GM12878 (cell line): ENCODE measurements around the gene GJC3. TPM values are rescaled to one million over a fixed set of nuclear protein-coding genes. Genes with fewer than 3 reads are reported as not detected.
A peak's percentile ranks its signal among the peaks of the same experiment; 100 is the strongest.

ENCODE experiments used
- ATAC-seq: fragments of 200-7000 bp; cut with Tn5 transposase; 3 replicates; pipeline ENCODE4 v1.9.1; 2020; ENCODE audit warnings: mild to moderate bottlenecking, moderate library complexity
- BruUV-seq: library from RNA; stranded (reverse); fragments of 400-500 nt; replicated peaks from 2 replicates; lab custom pipeline; 2021; lab: Mats Ljungman, UMichigan
- CTCF ChIA-PET: fragments of 300-600 bp; sonication (Branson Sonifier 250); formaldehyde crosslinking; extraction: SDS; loops from one replicate; lab custom pipeline; 2021; ENCODE audit warnings: inconsistent platforms; lab: Yijun Ruan, JAX
- POLR2A ChIA-PET: fragments of 350-600 bp; formaldehyde crosslinking; extraction: SDS; loops from one replicate; lab custom pipeline; 2021; ENCODE audit warnings: inconsistent platforms; lab: Charles Lee
- RAD21 ChIA-PET: fragments of 300-600 bp; sonication (Branson Sonifier 250); formaldehyde crosslinking; loops from one replicate; lab custom pipeline; 2023; ENCODE audit warnings: antibody characterized with exemption; ENCODE audit not compliant: unreplicated experiment; lab: Charles Lee
- SMC1A ChIA-PET: fragments of 300-600 bp; sonication (Branson Sonifier 250); formaldehyde crosslinking; loops from one replicate; lab custom pipeline; 2023; ENCODE audit not compliant: unreplicated experiment, uncharacterized antibody; lab: Charles Lee
- DNase-seq: peaks from one replicate; pipeline ENCODE4 v3.0.0-alpha.2; 2011; ENCODE audit warnings: low read depth, low spot score
- FAIRE-seq: peaks from 3 replicates; lab custom pipeline; 2011; peaks lifted over from hg19 to GRCh38; lab: Jason Lieb, UNC
- H2AFZ ChIP-seq: 2 replicates; pipeline ENCODE4 v1.6.0; 2011; ENCODE audit warnings: low read depth, low read length, control low read depth; ENCODE audit not compliant: control insufficient read depth
- H3K27ac ChIP-seq: 2 replicates; pipeline ENCODE4 v1.5.1; 2011; ENCODE audit warnings: control low read depth; ENCODE audit not compliant: control insufficient read depth, insufficient read depth
- H3K27me3 ChIP-seq, 2 experiments: replicated peaks in 1 of 2; 2 replicates each; pipeline versions ENCODE4 v1.6.0 to v1.6.1; 2011; ENCODE audit warnings: low read length in 1 of 2; ENCODE audit not compliant: control insufficient read depth in 2 of 2, insufficient read depth in 2 of 2
- H3K36me3 ChIP-seq, 2 experiments: 2 replicates each; pipeline ENCODE4 v1.5.1; 2011; ENCODE audit warnings: low read length in 1 of 2; ENCODE audit not compliant: control insufficient read depth in 2 of 2, insufficient read depth in 2 of 2
- H3K4me1 ChIP-seq: 2 replicates; pipeline ENCODE4 v1.6.1; 2011; ENCODE audit warnings: mild to moderate bottlenecking, low read length, moderate library complexity, mixed read lengths; ENCODE audit not compliant: control insufficient read depth, insufficient read depth
- H3K4me2 ChIP-seq: 2 replicates; pipeline ENCODE4 v1.6.0; 2011; ENCODE audit warnings: control low read depth; ENCODE audit not compliant: control insufficient read depth, insufficient read depth
- H3K4me3 ChIP-seq: fragments of 200-600 bp; sonication (generic); 2 replicates; pipeline ENCODE4 v1.5.1; 2016
- H3K79me2 ChIP-seq: 2 replicates; pipeline ENCODE4 v1.6.0; 2011; ENCODE audit warnings: low read length; ENCODE audit not compliant: control insufficient read depth, insufficient read depth
- H3K9ac ChIP-seq: 2 replicates; pipeline ENCODE4 v1.8.0; 2011; ENCODE audit warnings: low read length, control low read depth, mixed read lengths; ENCODE audit not compliant: control insufficient read depth, insufficient read depth
- H3K9me3 ChIP-seq: replicated peaks from 3 replicates; pipeline ENCODE4 v1.5.1; 2011; ENCODE audit warnings: mild to moderate bottlenecking, low read length; ENCODE audit not compliant: control insufficient read depth, insufficient read depth
- H4K20me1 ChIP-seq: 2 replicates; pipeline ENCODE4 v1.6.0; 2011; ENCODE audit not compliant: control insufficient read depth, insufficient read depth
- ATF7 ChIP-seq: fragments of 450-650 bp; IDR thresholded peaks from 2 replicates; pipeline ENCODE4 v1.6.1; 2016; ENCODE audit warnings: low read depth, mild to moderate bottlenecking
- JUNB ChIP-seq: IDR thresholded peaks from 2 replicates; pipeline ENCODE4 v1.6.1; 2016; ENCODE audit warnings: antibody characterized with exemption, mild to moderate bottlenecking
- RAD21 ChIP-seq: IDR thresholded peaks from 2 replicates; pipeline ENCODE4 v1.6.1; 2011; ENCODE audit warnings: mild to moderate bottlenecking, low read depth, low read length, moderate library complexity; ENCODE audit not compliant: insufficient read depth
- RUNX3 ChIP-seq: IDR thresholded peaks from 2 replicates; pipeline ENCODE4 v1.6.1; 2012; ENCODE audit warnings: low read length, inconsistent platforms
- SIN3A ChIP-seq: IDR thresholded peaks from 2 replicates; pipeline ENCODE4 v1.6.1; 2012; ENCODE audit warnings: low read depth, low read length, improper control_type of control experiment
- ZNF274 ChIP-seq: IDR thresholded peaks from one replicate; pipeline ENCODE4 v1.8.0; 2011; ENCODE audit not compliant: insufficient read length, insufficient read depth
- ZNF384 ChIP-seq: IDR thresholded peaks from 2 replicates; pipeline ENCODE4 v1.6.1; 2012; ENCODE audit warnings: low read depth, mild to moderate bottlenecking, low read length, improper control_type of control experiment, borderline replicate concordance
- WGBS: methylation state at CpG from one replicate; pipeline ENCODE4 v1.1.6; 2016; ENCODE audit warnings: low lambda C conversion rate; ENCODE audit not compliant: insufficient replicate concordance, insufficient coverage; ENCODE audit errors: missing lambda C conversion rate; 5-methylcytosine and 5-hydroxymethylcytosine counted together
- in situ Hi-C: fragments of 300-500 bp; cut with MboI; formaldehyde crosslinking; loops from 9 replicates; pipeline ENCODE4 v1.14.3; 2018; ENCODE audit warnings: mixed read lengths
- intact Hi-C: fragments of 100-400 bp; cut with micrococcal nuclease; formaldehyde crosslinking; loops from one replicate; pipeline ENCODE4 v1.14.2; 2022; ENCODE audit not compliant: unreplicated experiment
- polyA plus RNA-seq, 11 experiments: library from polyadenylated mRNA; depleted of rRNA in 4 of 11; unstranded in 6 of 11; stranded (reverse) in 5 of 11; fragments of >200 nt; fragmentation: Nextera tagmentation in 4 of 11; fragmentation: Illumina TruSeq in 1 of 11; extraction: Ambion mirVana in 4 of 11; extraction: Trizol in 1 of 11; gene quantifications; 1 replicate in 1 of 11; 2 replicates in 10 of 11; pipeline versions ENCODE4 v1.2.1 to v1.2.3, GENCODE V29; 2011 to 2016; ENCODE audit warnings: inconsistent platforms in 2 of 11, missing spikeins in 2 of 11, low read depth in 1 of 11
- total RNA-seq, 4 experiments: library from RNA; depleted of rRNA in 3 of 4; stranded (reverse); fragments of >200 nt in 3 of 4; fragmentation: Illumina TruSeq in 1 of 4; extraction: Trizol in 1 of 4; gene quantifications; 2 replicates each; pipeline versions ENCODE4 v1.2.1 to v1.2.3, GENCODE V29; 2013 to 2021
- TF ChIP-seq, protein P1 (sequence below): fragments of 150-350 bp; IDR thresholded peaks from 2 replicates; pipeline ENCODE4 v1.6.1; 2014; ENCODE audit warnings: mild to moderate bottlenecking, low read depth, low read length

GJC3 gene
- total and polyA plus RNA-seq, 10 of the 15 experiments (the other 5 are each of a cell fraction or from before 2014, with no cell fraction given): 0.06 to 0.18 (median 0.09) TPM; not detected in 6

DNA sequence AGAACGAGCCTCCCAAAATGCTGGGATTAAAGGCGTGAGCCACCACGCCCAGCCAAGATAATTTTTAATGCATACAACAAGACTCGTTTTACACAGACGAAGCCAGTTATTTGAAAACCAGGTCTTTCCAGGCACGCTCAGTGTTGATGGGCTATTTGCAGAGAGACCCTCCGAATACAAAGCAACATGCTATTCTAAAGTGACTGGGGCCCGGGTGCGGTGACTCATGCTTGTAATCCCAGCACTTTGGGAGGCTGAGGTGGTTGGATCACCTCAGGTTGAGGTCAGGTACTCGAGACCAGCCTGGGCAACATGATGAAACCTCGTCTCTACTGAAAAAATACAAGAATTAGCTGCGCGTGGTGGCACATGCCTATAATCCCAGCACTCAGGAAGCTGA, 47.2 kb upstream of the GJC3 start:
- TF ChIP-seq JUNB (no peak), RUNX3 (no peak), ATF7 (no peak)
- TF ChIP-seq, all 136 proteins: peak for 0
- in situ Hi-C loops: no loop called here
- Histone ChIP-seq H3K4me1 (no peaks in the 10 kb centered on the region), H3K4me2 (no peak overlapping the region), H3K36me3 (no peaks in the 10 kb centered on the region), H3K4me3 (no peak overlapping the region), H3K9me3 (no peaks in the 10 kb centered on the region), H2AFZ (no peak overlapping the region), H3K79me2 (no peaks in the 10 kb centered on the region), H4K20me1 (no peaks in the 10 kb centered on the region), H3K27ac (no peak overlapping the region), H3K27me3 (no peaks in the 10 kb centered on the region), H3K9ac (no peak overlapping the region)
- WGBS: 42% methylated on average over 13 of the region's 13 CpGs
- DNase-seq (no peak), ATAC-seq (no peak), FAIRE-seq (no peak)
- ChIA-PET CTCF (interaction anchor here (0.8 to 7.3 kb wide), 6 partner anchors 14 to 154 kb away, joined by 3 to 66 read pairs (median 4); no protein-coding TSS in a partner anchor), RAD21 (interaction anchor here (1.3 kb wide), 1 partner anchor 152 kb away, joined by 5 read pairs; no protein-coding TSS in a partner anchor), SMC1A (interaction anchor here (1.4 to 1.6 kb wide), 2 partner anchors 63 to 153 kb away, joined by 5 read pairs; no protein-coding TSS in a partner anchor), POLR2A (interaction anchor here (0.6 kb wide), 1 partner anchor 18 kb away, joined by 6 read pairs; no protein-coding TSS in a partner anchor)
- BruUV-seq: no TSS peak
- intact Hi-C loops: loop anchor here (5.0 kb wide), 2 partner anchors 64 to 151 kb away; partner anchors contain the start of gene MBLAC1

DNA sequence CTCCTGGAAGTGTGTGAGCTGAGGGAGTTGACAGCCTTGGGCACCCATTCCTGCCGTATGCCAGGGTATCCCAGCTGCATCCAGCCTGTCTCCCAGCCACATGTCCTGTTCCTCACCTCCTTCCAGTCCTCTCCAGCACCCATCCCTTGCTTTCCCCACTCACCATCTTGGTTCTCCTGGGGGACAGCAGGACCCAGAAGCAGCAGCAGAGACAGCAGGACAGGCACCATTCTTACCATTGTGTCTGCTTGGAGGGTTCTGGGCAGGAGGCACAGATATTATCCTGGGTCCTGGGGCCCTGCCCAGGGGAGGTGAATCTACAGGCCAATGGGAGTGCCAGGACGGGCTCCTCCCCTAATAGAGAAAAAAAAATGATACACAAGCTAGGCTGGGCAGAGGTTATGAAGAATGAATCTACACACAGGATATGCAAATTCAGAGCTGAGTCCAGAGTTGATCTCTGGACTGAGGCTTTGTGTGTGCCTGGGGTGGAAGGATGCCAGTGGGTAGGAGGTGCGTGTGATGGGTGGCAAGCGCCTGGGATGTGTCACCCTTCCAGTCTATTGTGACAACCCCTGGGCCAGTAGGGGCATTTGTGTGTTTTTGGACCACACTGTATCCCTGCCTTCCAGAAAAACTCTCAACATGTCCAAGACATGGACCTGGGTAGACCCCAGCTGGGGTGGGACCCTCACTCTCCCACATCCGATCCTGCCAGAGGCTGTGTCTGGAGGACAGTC, 46.5 kb upstream of the GJC3 start, which contains the start of gene AZGP1:
AZGP1 (minus strand) TSS at position 250 of the 740 bp plus-strand sequence; CDS start at position 239, 11 bp downstream.
- BruUV-seq: no TSS peak
- DNase-seq (no peak), FAIRE-seq (no peak)
- H3K79me2 ChIP-seq: no peaks in the 10 kb centered on the region
- no peaks in the 10 kb centered on the region for H3K27me3 ChIP-seq
- WGBS: 10% methylated on average over 5 of the region's 5 CpGs
- in situ Hi-C loops: no loop called here
- RAD21 ChIA-PET: no interaction called here
- no peak within 1 kb of the TSS for H3K4me3 ChIP-seq
- TF ChIP-seq ZNF384 (peak; percentile 24; the same call in 1 of the 2 replicates), RAD21 (no peak), SIN3A (no peak), ZNF274 (no peak)
- TF ChIP-seq, protein P1, sequence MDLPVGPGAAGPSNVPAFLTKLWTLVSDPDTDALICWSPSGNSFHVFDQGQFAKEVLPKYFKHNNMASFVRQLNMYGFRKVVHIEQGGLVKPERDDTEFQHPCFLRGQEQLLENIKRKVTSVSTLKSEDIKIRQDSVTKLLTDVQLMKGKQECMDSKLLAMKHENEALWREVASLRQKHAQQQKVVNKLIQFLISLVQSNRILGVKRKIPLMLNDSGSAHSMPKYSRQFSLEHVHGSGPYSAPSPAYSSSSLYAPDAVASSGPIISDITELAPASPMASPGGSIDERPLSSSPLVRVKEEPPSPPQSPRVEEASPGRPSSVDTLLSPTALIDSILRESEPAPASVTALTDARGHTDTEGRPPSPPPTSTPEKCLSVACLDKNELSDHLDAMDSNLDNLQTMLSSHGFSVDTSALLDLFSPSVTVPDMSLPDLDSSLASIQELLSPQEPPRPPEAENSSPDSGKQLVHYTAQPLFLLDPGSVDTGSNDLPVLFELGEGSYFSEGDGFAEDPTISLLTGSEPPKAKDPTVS: no peak
- TF ChIP-seq, all 136 proteins: peak for 1
- ChIA-PET POLR2A (interaction anchor here (0.6 kb wide), 1 partner anchor 19 kb away, joined by 6 read pairs; no protein-coding TSS in a partner anchor), CTCF (interaction anchor here (0.6 to 7.3 kb wide), 4 partner anchors 15 to 1314 kb away, joined by 3 to 66 read pairs (median 29); no protein-coding TSS in a partner anchor), SMC1A (interaction anchor here (0.6 kb wide), 1 partner anchor 1315 kb away, joined by 3 read pairs; no protein-coding TSS in a partner anchor)
- Histone ChIP-seq H2AFZ (no peak within 1 kb of the TSS), H3K27ac (no peak within 1 kb of the TSS), H3K9ac (no peak within 1 kb of the TSS), H3K4me2 (no peak within 1 kb of the TSS), H3K36me3 (no peaks in the 10 kb centered on the region), H3K9me3 (no peaks in the 10 kb centered on the region), H3K4me1 (no peaks in the 10 kb centered on the region), H4K20me1 (no peaks in the 10 kb centered on the region)
- peak; percentile 68 for ATAC-seq
- intact Hi-C loops: loop anchor here (5.0 kb wide), 2 partner anchors 64 to 151 kb away; partner anchors contain the start of gene MBLAC1
